OCI-LY3 (cell line): ENCODE results near the gene ZNF467.

Experiments used
- CTCF ChIP-seq: fragments of 200-600, 300-600 bp; sonication (generic); IDR thresholded peaks from 2 replicates; pipeline ENCODE4 v1.5.1; 2014; ENCODE audit warnings: antibody characterized with exemption, low read length, low read depth
- EZH2phosphoT487 ChIP-seq: fragments of 200-600 bp; shearing (Covaris generic); IDR thresholded peaks from 2 replicates; pipeline ENCODE4 v1.6.1; 2018; ENCODE audit warnings: antibody characterized with exemption, mixed run types, low read depth

- TF ChIP-seq CTCF (no peak), EZH2phosphoT487 (no peak)
Observed at GRCh38 chr7:149741629-149742028, 31.8 kb downstream of the ZNF467 start.
